ENCODE results near the gene RAI14.

GRCh38 chr5:34686762-34687268 is 30.7 kb downstream of the RAI14 start:
- TF ChIP-seq EZH2 (optimal IDR thresholded peaks at IDR 0.05; ENCODE audit: low read depth, low read length) (no peak), CTCF (IDR thresholded peaks at IDR 0.05; ENCODE audit: low read length) (no peak)

Data from MM.1S (cell line).